Astrocyte of the cerebellum (primary cell): ENCODE results near the gene RSBN1.
"Not testable (repeated sequence)": the region's sequence is repeated elsewhere in the genome, so short reads cannot be mapped to it uniquely, and the experiment has no call there.

Source experiments
- DNase-seq: peaks from one replicate; pipeline ENCODE4 v3.0.0-alpha.2; 2011; ENCODE audit warnings: low read depth
- H3K4me3 ChIP-seq: 2 replicates; pipeline ENCODE4 v1.5.1; 2011; ENCODE audit warnings: mild to moderate bottlenecking, low read depth, low read length, moderate library complexity
- in situ Hi-C: cut with HindIII; loops from 2 replicates; pipeline ENCODE4 v1.10.0; 2017; ENCODE audit warnings: low sequenced_read_pairs
- TF ChIP-seq, protein P1 (sequence below): IDR thresholded peaks from 2 replicates; pipeline ENCODE4 v1.5.1; 2012; ENCODE audit warnings: low read length, low read depth, moderate library complexity, mild to moderate bottlenecking; ENCODE audit errors: missing control alignments

RSBN1 gene

DNA sequence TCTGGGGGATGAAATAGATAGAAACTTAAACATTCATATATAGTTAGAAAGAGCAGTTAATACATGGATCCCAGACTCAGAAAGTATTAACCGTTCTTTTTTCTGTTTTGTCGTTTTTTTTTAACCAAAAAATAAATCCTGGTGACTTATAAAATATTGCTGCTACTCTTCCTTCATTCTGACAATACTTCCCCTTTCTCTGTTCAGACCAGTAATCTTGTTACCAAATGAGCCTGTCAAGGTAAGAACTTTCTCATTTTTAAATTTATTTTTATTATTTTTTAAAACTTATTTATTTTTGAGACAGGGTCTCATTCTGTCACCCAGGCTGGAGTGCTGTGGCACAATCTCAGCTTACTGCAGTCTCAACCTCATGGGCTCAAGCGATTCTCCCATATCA lies 45.5 kb upstream of the RSBN1 start:
- TF ChIP-seq, protein P1, sequence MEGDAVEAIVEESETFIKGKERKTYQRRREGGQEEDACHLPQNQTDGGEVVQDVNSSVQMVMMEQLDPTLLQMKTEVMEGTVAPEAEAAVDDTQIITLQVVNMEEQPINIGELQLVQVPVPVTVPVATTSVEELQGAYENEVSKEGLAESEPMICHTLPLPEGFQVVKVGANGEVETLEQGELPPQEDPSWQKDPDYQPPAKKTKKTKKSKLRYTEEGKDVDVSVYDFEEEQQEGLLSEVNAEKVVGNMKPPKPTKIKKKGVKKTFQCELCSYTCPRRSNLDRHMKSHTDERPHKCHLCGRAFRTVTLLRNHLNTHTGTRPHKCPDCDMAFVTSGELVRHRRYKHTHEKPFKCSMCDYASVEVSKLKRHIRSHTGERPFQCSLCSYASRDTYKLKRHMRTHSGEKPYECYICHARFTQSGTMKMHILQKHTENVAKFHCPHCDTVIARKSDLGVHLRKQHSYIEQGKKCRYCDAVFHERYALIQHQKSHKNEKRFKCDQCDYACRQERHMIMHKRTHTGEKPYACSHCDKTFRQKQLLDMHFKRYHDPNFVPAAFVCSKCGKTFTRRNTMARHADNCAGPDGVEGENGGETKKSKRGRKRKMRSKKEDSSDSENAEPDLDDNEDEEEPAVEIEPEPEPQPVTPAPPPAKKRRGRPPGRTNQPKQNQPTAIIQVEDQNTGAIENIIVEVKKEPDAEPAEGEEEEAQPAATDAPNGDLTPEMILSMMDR = no peak
- no peak overlapping the region for H3K4me3 ChIP-seq
- in situ Hi-C loops = no loop called here
- no peak for DNase-seq

DNA sequence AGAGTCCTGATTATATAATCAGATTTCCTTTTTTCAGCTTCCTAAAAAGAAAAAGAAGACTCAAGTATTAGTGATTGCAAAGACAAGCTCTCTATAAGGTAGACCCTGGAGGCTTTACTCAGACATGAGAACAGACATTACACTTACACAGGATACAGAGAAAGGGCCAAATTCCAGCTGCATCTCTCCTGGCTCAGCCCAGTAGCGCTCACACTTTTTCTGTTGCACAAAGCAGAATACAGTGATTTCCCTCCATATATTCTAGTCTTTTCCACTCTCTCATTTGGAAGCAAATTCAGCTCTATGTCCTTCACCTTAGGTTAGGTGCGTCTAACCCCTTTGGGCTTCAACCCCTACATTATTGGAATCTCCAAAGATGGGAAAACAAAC lies 44.1 kb upstream of the RSBN1 start:
- in situ Hi-C loops = no loop called here
- TF ChIP-seq, protein P1 = no peak
- H3K4me3 ChIP-seq = no peak overlapping the region
- no peak for DNase-seq

DNA sequence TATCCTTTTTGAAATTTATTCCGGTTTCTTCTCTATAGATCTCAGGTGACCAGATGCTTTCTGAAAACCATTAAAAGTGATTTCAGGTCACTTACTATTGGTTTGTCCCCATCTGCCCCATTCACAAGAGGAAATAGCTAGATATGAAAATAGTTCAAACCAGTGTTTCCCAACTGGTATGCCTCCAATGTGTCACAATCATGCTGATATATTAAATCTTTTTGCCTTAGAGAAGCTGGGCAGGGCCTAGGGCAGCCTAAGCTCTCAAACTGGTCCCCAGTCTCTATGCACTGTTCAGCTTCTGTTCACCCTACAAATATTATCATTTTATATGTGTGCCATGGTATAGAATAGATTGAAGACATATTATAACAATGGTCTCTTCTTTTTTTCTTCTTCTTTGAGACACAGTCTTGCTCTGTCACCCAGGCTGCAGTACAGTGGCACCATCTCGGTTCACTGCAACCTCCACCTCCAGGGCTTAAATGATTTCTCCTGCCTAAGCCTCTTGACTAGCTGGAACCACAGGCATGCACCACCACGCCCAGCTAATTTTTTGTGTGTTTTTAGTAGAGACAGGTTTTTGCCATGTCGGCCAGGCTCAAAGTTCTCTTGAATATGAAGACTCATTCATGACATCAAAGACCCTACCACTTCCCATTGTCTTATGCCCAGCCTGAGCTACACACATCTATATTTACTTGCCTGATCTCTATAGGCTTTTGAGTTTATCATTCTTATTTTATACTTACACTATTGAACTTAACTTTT lies 43.5 kb upstream of the RSBN1 start:
- TF ChIP-seq, protein P1 = no peak
- DNase-seq = no peak
- H3K4me3 ChIP-seq = no peak overlapping the region
- in situ Hi-C loops = no loop called here

DNA sequence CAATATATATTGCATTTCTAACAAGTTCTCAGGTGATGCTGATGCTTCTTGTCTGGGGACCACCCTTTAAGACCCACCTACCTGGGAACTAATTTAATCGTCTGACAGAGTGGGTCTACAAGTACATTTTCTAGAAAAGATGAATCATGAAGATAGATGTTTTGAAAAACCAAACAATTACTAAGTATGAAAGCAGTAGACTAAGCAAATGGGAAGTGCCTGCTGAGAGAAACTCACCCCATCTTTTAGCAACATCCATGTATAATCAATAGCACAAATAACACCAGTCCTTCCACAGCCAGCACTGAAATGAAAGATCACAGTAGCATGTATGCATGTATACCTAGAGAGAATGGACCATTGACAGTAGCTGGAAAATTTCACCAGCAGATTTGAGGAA lies 42.0 kb upstream of the RSBN1 start:
- TF ChIP-seq, protein P1 = no peak
- in situ Hi-C loops = no loop called here
- H3K4me3 ChIP-seq = no peak overlapping the region
- DNase-seq = no peak

DNA sequence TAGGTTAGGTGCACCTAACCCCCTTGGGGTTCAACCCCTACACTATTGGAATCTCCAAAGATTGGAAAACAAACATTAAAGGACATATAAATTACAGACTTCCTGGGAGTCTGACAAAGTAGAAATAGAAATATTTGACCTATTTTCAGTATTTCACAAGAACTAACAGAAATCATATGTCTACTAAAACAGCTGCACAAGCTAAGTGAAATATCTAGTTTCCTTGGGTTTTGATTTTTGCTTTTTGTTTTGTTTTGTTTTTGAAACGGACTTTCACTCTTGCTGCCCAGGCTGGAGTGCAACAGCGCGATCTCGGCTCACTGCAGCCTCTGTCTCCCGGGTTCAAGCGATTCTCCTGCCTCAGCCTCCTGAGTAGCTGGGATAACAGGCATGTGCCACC lies 40.4 kb upstream of the RSBN1 start:
- H3K4me3 ChIP-seq, DNase-seq, in situ Hi-C loops: not testable (repeated sequence)

DNA sequence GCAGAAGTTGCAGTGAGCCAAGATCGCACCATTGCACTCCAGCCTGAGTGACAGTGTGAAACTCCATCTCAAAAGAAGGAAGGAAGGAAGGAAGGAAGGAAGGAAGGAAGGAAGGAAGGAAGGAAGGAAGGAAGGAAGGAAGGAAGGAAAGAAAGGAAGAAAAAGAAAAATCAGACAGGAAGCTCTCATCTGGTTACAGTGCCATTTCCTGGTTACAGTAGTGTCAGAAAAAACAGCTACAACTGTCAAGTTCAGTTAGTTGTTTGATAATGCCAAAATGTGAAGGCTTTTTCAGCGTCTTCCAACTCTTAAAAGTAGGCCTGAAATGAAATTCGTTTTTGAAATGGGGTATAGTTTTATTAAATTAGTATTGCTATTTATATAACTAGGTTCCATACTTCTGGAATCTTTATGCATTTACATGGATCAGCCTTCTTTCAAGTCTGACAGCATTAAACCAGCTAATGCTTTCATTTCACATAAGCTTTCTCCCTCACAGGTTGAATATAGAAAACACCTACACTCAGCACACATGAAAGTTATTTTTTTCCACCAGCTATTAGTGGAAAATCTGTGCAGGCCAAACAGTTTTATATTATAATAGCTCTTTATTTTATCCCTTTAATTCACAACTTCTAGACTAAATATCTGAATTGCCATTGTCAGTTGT lies 38.0 kb upstream of the RSBN1 start:
- H3K4me3 ChIP-seq = no peak overlapping the region
- TF ChIP-seq, protein P1 = no peak
- no peak for DNase-seq
- in situ Hi-C loops = no loop called here

DNA sequence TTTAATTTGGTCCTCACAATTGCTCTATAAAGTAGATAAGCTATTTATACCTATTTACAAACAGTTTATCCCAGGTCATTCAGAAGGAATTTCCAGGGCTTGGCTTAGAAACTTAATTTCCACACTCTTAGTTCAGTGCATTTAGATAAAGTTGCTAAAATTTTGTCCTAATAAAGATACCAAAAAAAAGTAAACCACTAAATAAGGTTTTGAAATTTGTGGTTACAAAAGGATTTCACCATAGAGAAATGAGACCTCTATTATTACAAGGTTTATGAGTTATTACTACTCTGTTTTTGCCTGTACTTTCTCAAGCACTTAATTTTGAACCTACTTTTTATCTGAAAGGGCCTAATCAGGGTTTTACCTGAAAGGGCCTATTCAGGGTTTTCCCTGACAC lies 36.8 kb upstream of the RSBN1 start:
- TF ChIP-seq, protein P1 = no peak
- H3K4me3 ChIP-seq = no peak overlapping the region
- DNase-seq = no peak
- in situ Hi-C loops = no loop called here
